Mesothelial cell of epicardium (in vitro differentiated cells): ENCODE measurements around the gene NPPC. TPM values are rescaled to one million over a fixed set of nuclear protein-coding genes. Genes with fewer than 3 reads are reported as not detected.

Source experiments
- DNase-seq, 2 experiments: peaks; one replicate each; pipeline ENCODE4 v3.0.0; 2021; ENCODE audit warnings: low spot score in 2 of 2; ENCODE audit not compliant: unreplicated experiment in 2 of 2
- H3K27ac Mint-ChIP-seq: 2 replicates; pipeline ENCODE4 v1.8.0; 2021; ENCODE audit warnings: mixed read lengths
- H3K27me3 Mint-ChIP-seq: 2 replicates; pipeline ENCODE4 v1.8.0; 2021; ENCODE audit warnings: low read depth, mixed read lengths
- H3K36me3 Mint-ChIP-seq: 2 replicates; pipeline ENCODE4 v1.8.0; 2021; ENCODE audit warnings: mixed read lengths
- H3K4me1 Mint-ChIP-seq: 2 replicates; pipeline ENCODE4 v1.8.0; 2021; ENCODE audit warnings: mixed read lengths
- H3K4me3 Mint-ChIP-seq: 2 replicates; pipeline ENCODE4 v1.8.0; 2021; ENCODE audit warnings: mild to moderate bottlenecking, moderate library complexity, mixed read lengths
- H3K9me3 Mint-ChIP-seq: 2 replicates; pipeline ENCODE4 v1.8.0; 2021; ENCODE audit warnings: mixed read lengths
- total RNA-seq: library from RNA; stranded (reverse); gene quantifications from 3 replicates; pipeline ENCODE4 v1.2.1, GENCODE V29; 2021
- TF ChIP-seq, protein P1 (sequence below): fragments of 200-600 bp; sonication (generic); IDR thresholded peaks from one replicate; pipeline ENCODE4 v1.5.0; 2021; ENCODE audit warnings: antibody characterized with exemption; ENCODE audit not compliant: unreplicated experiment

NPPC gene
- total RNA-seq, 1 donor from 2014 or later, result 0.80 TPM

DNA sequence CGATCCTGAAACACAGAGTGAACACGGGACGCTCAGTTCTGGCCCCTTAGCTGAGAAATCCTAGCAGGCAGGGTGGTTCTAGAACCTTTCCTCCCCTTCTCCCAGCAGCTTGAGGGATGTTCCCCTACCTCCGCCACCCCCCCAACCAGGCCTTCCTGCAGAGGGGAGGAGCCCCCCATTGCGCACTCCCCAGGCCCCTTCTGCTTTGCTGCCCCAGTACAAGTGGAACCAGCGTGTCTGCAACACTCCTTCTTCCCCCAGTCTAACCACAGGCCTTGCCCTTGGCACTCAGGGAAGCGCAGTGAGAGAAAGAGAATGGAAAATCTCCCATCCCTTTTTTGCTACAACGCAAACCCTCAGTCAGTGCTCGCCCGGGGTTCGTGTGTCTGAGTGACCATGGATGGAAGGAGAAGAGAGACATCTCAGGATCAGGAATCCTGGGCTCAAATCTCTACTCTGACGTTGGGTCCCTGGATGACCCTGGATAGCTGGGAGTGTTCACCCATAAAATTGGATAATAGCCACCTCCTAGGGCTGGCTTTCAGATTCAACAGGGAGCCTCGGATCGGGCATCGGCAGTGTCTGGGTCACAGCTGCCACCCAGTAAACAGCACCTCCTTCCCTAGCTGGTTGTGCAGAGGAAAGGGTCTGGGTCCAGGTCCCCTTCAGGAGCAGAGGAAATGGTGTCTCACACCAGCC, 3.7 kb downstream of the NPPC start:
- H3K27me3 Mint-ChIP-seq, result peaks cover 57% of the 10 kb centered on the region
- no peak overlapping the region for H3K27ac Mint-ChIP-seq
- DNase-seq, result no peak
- TF ChIP-seq, protein P1, sequence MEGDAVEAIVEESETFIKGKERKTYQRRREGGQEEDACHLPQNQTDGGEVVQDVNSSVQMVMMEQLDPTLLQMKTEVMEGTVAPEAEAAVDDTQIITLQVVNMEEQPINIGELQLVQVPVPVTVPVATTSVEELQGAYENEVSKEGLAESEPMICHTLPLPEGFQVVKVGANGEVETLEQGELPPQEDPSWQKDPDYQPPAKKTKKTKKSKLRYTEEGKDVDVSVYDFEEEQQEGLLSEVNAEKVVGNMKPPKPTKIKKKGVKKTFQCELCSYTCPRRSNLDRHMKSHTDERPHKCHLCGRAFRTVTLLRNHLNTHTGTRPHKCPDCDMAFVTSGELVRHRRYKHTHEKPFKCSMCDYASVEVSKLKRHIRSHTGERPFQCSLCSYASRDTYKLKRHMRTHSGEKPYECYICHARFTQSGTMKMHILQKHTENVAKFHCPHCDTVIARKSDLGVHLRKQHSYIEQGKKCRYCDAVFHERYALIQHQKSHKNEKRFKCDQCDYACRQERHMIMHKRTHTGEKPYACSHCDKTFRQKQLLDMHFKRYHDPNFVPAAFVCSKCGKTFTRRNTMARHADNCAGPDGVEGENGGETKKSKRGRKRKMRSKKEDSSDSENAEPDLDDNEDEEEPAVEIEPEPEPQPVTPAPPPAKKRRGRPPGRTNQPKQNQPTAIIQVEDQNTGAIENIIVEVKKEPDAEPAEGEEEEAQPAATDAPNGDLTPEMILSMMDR, result no peak
- H3K4me3 Mint-ChIP-seq, result no peak overlapping the region
- peaks cover 8% of the 10 kb centered on the region for H3K4me1 Mint-ChIP-seq
- no peaks in the 10 kb centered on the region for H3K36me3 Mint-ChIP-seq
- H3K9me3 Mint-ChIP-seq, result no peaks in the 10 kb centered on the region

GRCh38 chr2:231920795-231921194, 5.4 kb downstream of the NPPC start:
- Mint-ChIP-seq H3K27me3 (peaks cover 48% of the 10 kb centered on the region), H3K4me3 (no peak overlapping the region)
- no peak for DNase-seq

GRCh38 chr2:231920366-231920765, 5.8 kb downstream of the NPPC start:
- no peaks in the 10 kb centered on the region for H3K4me1 Mint-ChIP-seq
- peaks cover 46% of the 10 kb centered on the region for H3K27me3 Mint-ChIP-seq
- no peak for DNase-seq

More at GRCh38 chr2:231920795-231921194, 5.4 kb downstream of the NPPC start:
- H3K4me1 Mint-ChIP-seq, result no peaks in the 10 kb centered on the region
- H3K27ac Mint-ChIP-seq, result no peak overlapping the region
- H3K9me3 Mint-ChIP-seq, result no peaks in the 10 kb centered on the region
- H3K36me3 Mint-ChIP-seq, result no peaks in the 10 kb centered on the region
- TF ChIP-seq, protein P1, result no peak

GRCh38 chr2:231919341-231920035, 6.7 kb downstream of the NPPC start:
- DNase-seq, result no peak
- no peaks in the 10 kb centered on the region for H3K4me1 Mint-ChIP-seq
- no peaks in the 10 kb centered on the region for H3K9me3 Mint-ChIP-seq
- H3K27me3 Mint-ChIP-seq, result peaks cover 38% of the 10 kb centered on the region
- no peak overlapping the region for H3K4me3 Mint-ChIP-seq
- TF ChIP-seq, protein P1, result no peak
- H3K36me3 Mint-ChIP-seq, result no peaks in the 10 kb centered on the region
- no peak overlapping the region for H3K27ac Mint-ChIP-seq

More at GRCh38 chr2:231920366-231920765, 5.8 kb downstream of the NPPC start:
- no peaks in the 10 kb centered on the region for H3K36me3 Mint-ChIP-seq
- TF ChIP-seq, protein P1, result no peak
- H3K27ac Mint-ChIP-seq, result no peak overlapping the region
- no peaks in the 10 kb centered on the region for H3K9me3 Mint-ChIP-seq
- no peak overlapping the region for H3K4me3 Mint-ChIP-seq

DNA sequence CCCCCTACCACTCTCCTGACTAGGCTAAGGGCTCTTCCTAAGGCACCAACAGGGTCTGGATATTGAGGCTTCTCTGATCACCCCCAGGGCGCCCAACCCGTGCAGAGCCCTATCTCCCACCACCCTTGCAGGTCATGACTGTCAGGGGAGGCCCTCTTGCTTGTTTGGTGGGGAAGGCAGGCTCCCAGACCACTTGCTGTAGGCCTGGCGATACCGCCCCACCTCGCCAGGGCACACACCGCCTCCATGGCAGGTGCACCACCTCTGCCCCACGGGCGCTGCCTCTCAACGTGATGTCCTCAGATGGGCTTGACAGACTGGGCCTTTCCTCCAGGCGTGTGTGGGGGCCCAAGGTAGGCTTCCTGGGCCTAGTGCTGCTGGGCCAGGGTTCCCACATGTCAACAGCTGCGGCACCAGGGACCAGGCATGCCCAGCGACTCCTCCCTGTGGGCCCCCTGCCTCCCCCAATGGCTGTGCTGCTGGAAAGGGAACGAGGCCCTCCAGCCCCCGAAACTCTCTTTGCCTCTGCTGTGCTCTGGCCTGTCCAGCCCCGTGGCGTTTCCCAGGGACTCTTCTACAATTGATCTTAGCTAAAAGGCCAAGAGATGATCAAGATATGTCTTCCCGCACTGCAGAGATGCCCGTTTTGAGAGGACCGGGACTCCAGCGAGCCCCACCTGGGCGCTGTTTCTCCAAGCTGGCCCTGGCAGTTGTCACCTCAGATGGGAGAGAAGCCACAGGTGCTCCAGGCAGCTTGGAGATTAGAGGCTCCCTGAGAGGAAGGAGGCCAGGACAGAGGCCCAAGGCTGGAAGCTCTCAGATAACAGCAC, 7.5 kb downstream of the NPPC start:
- no peak for DNase-seq
- H3K4me1 Mint-ChIP-seq, result no peaks in the 10 kb centered on the region
- no peaks in the 10 kb centered on the region for H3K9me3 Mint-ChIP-seq
- H3K36me3 Mint-ChIP-seq, result no peaks in the 10 kb centered on the region
- TF ChIP-seq, protein P1, result no peak
- H3K27me3 Mint-ChIP-seq, result peaks cover 31% of the 10 kb centered on the region
- H3K27ac Mint-ChIP-seq, result no peak overlapping the region
- H3K4me3 Mint-ChIP-seq, result no peak overlapping the region
